HG03108 (cell line): Measurements from ENCODE around the gene HSFX3.
"Not testable (repeated sequence)": the region's sequence is repeated elsewhere in the genome, so short reads cannot be mapped to it uniquely, and the experiment has no call there.

Experiments
- ATAC-seq: cut with Tn5 transposase; IDR thresholded peaks from one replicate; pipeline ENCODE4 v1.9.1; 2021; ENCODE audit warnings: moderate library complexity; ENCODE audit not compliant: unreplicated experiment

The HSFX3 gene

DNA sequence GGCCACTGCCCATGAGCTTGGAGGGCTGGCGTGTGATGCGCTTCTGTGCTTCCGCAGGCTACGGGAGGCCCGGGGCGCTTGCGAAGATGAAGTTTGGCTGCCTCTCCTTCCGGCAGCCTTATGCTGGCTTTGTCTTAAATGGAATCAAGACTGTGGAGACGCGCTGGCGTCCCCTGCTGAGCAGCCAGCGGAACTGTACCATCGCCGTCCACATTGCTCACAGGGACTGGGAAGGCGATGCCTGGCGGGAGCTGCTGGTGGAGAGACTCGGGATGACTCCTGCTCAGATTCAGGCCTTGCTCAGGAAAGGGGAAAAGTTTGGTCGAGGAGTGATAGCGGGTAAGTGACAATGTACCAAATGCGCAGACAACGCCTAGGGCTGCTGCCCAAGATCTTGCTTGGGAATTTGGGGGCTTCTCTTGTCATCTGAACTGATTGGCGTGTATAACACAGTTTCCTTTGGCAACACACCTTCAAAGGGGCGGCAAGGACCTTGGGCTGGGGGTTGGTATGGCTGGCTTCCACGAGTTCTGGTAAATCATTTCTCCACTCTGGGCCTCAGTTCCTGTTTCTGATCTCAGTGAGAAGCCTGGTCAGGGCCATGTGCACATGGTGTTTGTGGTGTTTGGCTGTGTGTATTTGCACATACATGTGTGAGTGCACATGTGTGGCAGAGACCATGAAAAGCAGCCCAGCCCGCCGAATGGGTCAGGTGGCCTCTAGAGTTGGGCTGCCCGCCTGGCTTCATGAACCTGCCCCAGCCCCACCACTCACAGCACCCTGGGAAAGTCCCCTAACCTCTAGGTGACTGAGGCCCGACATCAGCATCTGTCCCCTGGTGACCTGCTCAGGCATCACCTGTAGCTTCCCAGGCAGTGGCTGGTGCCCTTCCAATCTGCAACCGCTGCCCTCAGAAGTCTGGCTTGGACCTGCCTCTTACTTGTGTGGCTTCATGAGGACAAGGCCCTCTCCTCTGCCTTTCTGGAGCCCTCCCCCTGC, 3.9 kb downstream of the HSFX3 start:
- ATAC-seq, result peak; percentile 37

DNA sequence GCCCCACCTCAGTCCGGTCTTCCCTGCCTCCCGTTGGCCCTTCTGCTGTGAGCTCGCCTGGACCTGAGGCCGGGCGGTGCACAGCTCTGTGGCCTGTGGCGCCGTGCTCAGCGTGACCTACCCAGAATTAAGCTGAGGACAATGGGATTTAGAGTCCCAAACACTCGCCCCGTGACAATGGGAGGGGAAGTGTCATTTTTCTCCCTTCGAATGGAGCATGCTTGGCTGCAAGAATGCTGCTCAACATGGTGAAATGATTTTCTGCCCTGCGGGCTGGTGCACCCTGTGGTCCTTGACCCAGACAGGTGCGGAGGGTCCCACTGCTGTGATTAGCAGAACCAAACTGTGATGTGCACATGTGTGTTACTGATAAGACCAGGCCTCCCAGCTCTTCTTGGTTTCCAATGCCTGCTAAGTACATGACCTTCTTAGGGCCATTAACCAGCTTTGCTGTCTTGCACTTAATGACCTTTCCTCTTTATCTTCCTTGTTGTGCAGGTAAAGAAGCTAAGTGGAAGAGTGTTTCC, 8.1 kb downstream of the HSFX3 start:
- ATAC-seq, result no peak

DNA sequence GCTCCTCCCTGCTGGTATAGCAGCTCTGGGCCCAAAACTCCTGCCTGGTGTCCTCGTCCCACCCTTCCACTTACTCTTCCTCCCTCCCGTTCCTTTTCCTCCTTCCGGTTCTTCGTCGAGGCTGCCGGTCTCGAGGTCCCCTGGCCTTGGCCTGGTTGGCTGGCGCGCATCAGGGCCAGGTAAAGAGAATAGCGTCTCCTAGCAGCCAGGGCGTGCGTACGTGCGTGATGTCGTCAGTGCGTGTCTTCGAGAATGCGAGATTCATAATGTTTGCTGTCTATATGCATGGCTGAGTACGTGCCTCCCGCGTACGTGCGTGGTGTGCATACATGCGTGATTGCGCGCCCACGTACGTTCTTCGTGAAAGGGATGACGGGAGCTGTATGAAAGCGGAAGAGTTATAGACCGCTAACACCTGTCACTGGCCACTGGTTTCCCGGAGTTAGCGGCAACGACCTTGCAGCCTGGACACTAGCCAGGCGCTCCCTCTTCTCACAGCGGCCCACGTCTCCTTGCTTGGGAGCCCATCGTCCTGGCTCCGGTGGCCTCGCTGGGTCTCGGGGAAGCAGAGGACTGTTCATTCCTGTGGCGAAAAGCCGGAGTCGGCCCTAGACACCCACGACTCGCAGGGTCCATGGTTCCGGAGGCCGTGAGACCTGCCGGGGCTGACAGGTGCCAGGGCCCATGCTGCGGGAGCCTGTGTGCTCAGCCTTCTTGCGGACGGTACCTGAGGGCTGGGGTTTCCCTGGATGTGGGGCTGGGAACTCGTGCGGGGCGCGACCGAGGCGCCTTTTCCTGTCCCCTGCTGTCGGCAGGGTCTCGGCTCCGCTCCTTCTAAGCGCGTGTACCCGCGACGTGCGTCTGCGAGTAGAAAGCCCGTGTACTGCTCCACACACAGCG, 8.9 kb downstream of the HSFX3 start, which contains the start of gene EOLA1:
EOLA1 (plus strand) TSS at position 392 of the 900 bp plus-strand sequence. CDS start 4,619 bp downstream, outside the sequence.
- peak; percentile 76 for ATAC-seq

DNA sequence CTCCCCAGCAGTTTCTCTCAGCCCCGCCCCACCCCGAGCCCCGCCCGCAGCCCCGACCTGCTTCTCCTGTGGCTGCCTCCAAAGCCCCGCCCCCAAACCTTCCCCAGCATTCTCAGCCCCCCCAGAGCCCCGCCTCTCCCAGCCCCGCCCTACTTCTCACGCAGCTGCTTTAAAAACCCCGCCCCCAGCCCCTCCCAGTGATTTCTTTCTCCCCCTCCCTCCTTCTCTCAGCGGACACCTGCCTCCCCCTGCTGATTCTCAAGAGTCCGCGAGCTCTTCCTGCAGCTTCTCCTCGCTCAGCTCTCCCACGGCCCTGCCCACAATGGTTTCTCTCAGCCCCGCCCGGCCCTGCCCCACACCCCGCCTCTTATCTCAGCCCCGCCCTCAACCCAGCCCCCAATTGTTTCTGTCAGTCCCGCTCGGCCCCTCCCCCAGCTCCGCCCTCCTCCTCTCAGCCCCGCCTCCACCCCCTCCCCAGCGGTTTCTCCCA, 9.5 kb downstream of the HSFX3 start:
- ATAC-seq, result no peak

DNA sequence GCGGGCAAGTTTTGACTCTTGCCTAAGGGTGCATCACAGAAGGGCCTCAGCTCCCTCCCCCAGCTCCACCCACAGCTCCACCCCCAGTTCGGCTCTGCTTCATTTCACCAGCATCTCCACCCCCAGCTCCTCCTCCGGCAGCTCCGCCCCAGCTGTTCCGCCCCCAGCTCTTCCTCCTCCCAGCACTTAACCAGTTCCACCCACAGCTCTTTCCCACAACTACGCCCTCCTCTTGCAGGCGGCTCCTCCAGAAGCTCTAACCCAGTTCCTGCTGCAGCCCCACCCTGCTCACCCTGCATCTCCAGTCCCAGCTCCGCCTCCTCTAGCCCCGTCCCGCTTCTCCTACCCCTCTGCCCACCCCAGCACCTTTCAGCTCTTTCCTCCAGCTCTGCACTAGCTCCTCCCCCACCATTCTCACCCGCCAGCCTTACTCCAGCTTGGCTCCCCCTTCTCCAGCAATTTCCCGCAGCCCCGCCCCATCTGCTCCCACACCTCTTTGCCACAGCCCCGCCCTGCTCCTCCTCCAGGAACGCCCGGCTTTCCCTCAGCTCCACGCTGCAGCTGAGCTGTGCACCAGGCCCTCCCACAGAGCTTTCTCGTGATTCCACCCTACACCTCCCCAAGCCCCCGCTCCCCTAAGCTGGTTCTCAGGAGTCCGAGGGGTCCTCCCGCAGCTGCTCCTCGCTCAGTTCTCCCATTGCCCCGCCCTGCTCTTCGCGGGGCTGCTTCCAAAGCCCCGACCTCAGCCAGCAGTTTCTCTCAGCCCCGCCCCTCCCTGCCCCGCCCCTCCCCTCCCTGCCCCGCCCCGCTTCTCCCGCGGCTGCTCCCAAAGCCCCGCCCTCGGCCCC, 10.2 kb downstream of the HSFX3 start:
- ATAC-seq, result peak; percentile 48

DNA sequence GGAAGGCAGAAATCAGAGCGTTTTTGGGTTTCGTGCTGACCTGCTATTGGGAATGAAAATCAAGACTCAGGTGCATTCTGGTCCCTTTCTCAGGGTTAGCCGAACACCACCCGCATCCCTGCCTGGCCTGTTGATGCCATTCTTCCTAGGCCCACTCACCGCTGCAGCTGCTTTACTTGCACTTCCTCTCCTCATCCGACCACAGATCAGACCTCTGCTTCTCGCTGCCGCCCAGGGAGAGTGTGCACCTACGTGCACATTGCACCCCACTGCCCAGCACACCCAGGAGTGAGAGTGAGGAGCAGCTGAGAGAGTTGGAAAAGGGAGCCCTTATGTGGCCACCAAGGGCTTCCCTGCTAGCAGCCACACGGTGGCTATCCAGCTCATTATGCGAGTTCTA, 12.2 kb downstream of the HSFX3 start:
- ATAC-seq, result not testable (repeated sequence)

DNA sequence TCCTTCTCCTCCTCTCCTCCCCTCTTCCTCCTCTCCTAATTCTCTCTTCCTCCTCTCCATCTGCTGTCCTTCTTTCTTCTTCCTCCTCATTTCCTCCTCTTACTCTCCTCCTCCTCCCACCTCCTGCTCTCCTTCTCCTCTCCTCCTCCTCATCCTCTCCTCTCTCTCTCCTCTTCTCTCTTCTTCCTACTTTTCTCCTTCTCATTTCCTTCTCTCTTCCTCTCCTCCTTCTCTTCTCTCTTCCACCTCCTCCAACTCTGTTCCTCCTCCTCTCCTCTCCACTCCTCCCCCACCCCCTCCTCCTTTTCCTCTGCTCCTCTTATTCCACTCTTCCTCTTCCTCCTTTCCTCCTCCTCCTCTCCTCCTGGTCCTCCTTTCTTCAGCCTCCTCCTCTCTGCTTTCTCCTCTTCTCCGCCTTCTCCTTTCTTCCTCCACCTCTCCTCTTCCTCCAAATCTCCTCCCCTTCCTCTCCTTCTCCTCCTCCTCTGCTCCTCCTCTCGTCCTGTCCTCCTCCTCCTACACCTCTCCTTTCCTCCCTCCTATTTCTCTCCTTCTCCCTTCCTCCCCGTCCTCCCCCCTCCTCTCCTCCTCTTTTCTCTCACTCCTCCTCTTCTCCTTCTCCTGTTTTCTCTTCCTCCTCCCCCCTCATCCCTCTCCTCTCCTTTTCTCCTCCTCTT, 14.7 kb downstream of the HSFX3 start:
- ATAC-seq, result not testable (repeated sequence)

DNA sequence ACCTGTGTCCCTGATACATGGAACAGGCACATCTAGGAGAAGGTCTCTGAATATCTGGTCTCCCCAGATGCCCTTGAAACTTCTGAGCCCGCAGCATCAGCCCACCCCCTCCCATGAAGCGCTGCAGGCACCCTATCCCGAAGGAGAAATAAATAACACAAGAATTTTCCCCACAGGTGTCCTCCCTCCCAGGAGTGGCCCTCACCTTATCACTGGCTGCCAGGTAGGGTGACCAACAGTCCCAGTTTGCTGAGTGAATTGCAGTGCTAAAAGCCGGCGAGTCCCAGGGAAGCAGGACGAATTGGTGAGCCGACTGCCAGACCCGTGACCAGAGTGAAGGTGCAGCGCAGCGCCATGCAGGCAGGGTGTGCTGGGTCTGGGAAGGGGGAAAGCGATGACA, 15.7 kb downstream of the HSFX3 start:
- not testable (repeated sequence) for ATAC-seq

DNA sequence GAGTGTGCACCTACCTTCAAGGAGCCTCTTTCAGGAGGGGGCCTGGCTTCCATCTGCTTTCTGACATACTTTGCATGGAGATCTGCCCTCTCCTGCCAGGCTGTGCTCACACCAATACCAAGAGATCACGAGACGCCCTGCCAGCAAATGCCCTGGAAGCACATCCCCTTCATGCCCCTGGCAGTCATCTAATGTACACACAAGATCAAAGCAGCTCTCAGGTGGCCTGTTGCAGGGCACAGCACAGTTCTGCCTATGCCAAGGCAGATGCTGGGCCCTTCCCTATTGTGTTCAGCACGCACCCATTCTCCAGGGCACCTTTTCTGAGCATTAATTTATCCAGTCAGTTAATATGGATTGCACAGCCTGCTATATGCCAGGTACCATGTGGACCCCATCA, 16.9 kb downstream of the HSFX3 start:
- not testable (repeated sequence) for ATAC-seq

DNA sequence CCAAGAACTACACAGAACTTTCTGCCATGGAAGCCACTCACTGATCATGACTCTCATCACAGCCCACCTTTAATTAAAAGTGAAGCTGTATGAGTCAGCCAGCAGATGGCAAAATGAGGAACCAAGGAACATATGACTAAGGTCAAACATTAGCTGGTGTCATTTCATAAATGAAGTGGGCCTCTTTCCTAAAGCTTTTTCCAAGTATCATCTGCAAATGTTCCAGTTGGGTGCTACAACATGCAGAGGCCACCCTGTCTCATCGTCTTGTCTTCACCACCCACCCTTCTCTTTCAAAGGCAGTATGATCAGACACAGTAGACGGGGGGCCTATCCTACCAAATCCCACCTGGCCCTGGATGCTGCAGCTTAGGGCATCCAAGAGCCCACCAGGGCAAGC, 18.1 kb downstream of the HSFX3 start:
- ATAC-seq, result peak; percentile 50

DNA sequence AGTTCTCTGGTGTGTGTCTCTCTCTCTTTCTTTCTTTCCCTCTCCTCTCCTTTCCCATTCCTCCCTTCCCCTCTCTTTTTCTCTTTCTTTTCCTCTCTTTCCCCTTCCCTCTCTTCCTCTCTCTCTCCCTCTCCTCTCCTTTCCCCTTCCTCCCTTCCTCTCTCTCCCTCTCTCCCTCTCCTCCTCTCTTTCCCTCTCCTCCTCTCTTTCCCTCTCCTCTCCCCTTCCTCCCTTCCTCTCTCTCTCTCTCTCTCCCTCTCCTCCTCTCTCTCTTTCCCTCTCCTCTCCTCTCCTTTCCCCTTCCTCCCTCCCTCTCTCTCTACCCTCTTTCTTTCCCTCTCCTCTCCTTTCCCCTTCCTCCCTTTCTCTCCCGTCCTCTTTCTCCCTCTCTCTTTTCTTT, 21.3 kb downstream of the HSFX3 start:
- ATAC-seq, result no peak

DNA sequence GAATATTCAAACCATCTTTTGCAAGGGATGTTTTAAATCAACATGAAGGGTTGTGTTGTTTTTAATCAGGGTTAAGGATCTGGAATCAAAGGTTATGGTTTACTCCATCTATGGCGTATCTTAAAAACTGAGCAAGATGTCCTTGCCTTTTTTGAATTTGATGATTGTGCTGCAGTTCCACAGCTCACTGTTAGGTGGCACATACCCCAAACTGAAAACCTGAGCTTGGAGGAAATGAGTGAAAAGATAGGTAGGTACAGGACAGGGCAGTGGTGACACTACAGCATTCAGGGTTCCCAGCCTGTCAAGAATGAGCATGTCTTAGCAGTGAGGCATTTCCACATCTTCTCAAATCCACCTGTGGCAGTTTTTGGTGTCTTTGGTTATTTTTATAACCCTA, 22.0 kb downstream of the HSFX3 start:
- ATAC-seq, result peak; percentile 24

DNA sequence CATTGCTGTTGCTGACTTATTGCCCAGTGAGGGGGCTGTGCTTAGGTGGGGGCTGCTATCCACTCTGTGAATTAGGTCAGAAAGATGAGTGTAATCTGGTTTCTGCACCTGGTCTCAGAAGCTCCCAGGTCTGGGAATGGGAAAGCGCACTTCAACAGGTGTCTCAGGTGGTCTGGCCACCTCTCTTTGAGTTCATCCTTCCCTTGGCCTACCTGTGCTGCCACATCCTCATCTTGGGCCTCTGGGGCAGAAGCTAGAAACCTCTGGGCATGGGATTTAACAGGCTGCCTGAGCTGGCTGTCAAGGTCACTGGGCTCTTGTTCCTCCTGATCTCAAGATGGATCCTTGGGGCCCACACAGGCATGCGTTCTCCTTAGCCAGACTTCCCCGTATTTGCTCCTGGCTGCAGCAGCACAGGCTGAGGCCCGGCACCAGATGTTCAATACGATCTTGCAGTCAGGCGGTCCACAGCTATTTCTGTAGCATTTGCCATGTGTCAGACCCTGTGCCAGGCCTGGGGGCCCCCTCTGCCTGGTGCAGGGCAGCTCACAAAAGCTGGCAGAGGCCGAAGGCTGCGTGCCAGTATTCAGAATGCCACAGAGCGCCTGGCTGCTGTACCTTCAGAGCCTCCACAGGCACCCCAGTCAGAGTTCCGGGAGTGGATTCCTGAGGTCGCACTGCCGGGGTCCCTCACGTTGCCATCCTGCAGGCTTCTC, 23.2 kb downstream of the HSFX3 start:
- not testable (repeated sequence) for ATAC-seq

DNA sequence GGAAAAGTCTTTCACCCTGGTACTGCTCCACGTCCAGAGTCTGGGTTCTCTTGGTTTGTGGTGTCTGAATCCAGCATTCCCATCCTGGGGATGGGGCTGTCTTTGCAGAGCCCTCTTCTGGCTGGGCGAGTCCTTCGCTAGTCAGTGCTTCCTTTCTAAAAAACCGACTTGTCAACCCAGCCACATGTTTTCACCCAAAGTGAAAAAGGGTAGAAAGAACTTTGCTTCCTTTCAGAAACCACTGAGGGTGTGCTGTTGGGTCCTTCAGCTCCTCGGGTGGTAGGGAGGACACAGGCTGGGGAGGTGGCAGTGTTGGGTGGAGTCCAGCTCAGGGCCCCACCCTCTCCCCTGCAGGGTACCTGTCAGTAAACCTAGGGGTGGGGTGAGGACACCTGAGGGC, 23.8 kb downstream of the HSFX3 start:
- peak; percentile 54 for ATAC-seq

DNA sequence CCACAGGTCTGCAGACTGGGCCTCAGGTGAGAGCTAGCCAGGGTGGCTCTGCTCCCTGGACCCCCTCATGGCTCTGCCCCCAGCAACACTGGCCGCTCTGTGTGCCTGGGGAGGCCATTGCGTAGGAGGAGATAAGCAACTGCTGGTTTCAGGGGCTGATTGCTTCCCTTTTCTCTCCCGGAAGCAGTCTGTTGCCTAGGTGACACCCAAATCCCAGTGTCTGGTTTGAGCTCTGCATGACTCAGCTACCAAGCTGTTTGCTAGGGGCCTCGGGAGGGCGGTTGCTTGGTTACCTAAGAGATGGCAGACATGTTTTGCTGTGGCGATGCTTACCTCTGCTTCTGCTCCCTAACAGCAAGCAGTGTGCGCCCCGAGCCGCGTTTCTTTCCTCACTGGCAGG, 24.3 kb downstream of the HSFX3 start:
- ATAC-seq, result peak; percentile 82

DNA sequence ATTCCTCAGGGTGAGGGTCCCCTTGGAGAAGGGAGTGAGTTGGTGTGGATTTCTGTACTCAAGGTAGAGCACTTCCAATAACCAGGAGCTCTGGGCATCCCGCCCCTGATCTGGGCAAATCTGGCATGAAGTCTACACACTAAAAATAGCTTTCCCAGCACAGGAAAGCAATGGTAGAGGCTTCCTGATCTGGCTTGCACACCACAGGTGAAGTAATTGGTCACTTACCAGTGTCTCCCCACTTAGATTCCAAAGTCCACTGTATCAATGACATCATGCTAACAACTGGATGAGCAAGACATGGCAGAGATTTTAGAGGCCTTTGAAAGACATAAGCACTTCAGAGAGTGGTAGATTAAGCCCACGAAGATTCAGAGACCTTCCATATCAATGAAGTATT, 26.8 kb downstream of the HSFX3 start:
- ATAC-seq, result no peak

DNA sequence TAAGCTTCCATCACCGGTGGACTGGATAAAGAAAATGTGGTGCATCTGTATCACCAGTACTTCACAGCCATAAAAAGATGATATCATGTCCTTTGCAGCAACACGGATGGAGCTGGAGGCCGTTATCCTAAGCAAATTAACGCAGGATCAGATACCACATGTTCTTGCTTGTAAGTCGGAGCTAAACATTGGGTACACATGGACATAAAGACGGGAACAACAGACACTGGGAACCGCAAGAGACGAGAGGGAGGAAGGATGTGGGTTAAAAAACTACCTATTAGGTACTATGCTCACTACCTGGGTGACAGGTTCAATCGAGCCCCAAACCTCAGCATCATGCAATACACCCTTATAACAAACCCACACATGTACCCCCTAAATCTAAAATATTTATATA, 28.3 kb downstream of the HSFX3 start:
- ATAC-seq, result no peak

DNA sequence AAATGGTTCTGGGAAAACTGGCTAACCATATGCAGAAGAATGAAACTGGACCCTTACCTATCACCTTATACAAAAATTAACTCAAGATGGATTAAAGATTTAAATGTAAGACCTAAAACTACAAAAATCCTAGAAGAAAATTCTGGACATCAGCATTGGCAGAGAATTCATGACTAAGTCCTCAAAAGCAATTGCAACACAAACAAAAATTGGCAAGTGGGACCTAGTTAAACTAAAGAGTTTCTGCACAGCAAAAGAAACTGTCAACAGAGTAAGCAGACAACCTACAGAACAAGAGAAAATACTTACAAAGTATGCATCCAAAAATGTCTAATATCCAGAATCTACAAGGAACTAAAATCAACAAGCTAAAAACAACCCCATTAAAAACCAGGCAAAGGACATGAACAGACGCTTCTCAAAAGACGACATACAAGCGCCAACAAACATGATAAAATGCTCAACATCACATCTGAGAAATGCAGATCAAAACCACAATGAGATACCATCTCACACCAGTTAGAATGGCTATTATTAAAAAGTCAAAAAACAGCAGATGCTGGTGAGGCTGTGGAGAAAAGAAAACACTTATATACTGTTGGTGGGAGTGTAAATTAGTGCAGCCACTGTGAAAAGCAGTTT, 29.0 kb downstream of the HSFX3 start:
- not testable (repeated sequence) for ATAC-seq
